Neural cell (in vitro differentiated cells): ENCODE measurements around the gene OR1K1. TPM values are rescaled to one million over a fixed set of nuclear protein-coding genes. Genes with fewer than 3 reads are reported as not detected.

Experiments
- H2AFZ ChIP-seq: fragments of 200-600, 300-800 bp; sonication (generic), shearing (Covaris generic); 2 replicates; pipeline ENCODE4 v1.6.0; 2014; ENCODE audit warnings: low read depth, mild to moderate bottlenecking, antibody characterized with exemption, low read length, moderate library complexity
- H3F3A ChIP-seq: fragments of 200-600 bp; shearing (Covaris generic); 2 replicates; pipeline ENCODE4 v1.6.1; 2016; ENCODE audit warnings: mild to moderate bottlenecking, moderate library complexity, mixed read lengths, antibody characterized with exemption, low read length; ENCODE audit not compliant: insufficient read depth, poor library complexity, severe bottlenecking
- H3K27ac ChIP-seq: fragments of 200-600, 300-800 bp; sonication (generic), shearing (Covaris generic); 2 replicates; pipeline ENCODE4 v1.5.1; 2014; ENCODE audit warnings: mild to moderate bottlenecking, low read length, moderate library complexity
- H3K27me3 ChIP-seq: fragments of 300-800, 200-600 bp; sonication (generic), shearing (Covaris generic); 2 replicates; pipeline ENCODE4 v1.6.0; 2014; ENCODE audit warnings: mild to moderate bottlenecking, low read depth, low read length, moderate library complexity; ENCODE audit not compliant: insufficient read depth
- H3K36me3 ChIP-seq: fragments of 300-800, 200-600 bp; sonication (generic), shearing (Covaris generic); 2 replicates; pipeline ENCODE4 v1.5.1; 2014; ENCODE audit warnings: mild to moderate bottlenecking, antibody characterized with exemption, low read length, moderate library complexity; ENCODE audit not compliant: insufficient read depth
- H3K4me2 ChIP-seq: fragments of 300-800, 200-600 bp; sonication (generic), shearing (Covaris generic); 2 replicates; pipeline ENCODE4 v1.6.0; 2014; ENCODE audit warnings: mild to moderate bottlenecking, low read length
- H3K4me3 ChIP-seq: fragments of 300-800, 200-600 bp; sonication (generic), shearing (Covaris generic); 2 replicates; pipeline ENCODE4 v1.5.1; 2014; ENCODE audit warnings: mild to moderate bottlenecking, low read length, moderate library complexity
- H3K79me2 ChIP-seq: fragments of 200-600 bp; shearing (Covaris generic); replicated peaks from 2 replicates; pipeline ENCODE4 v1.6.0; 2014; ENCODE audit warnings: mild to moderate bottlenecking, low read length, moderate library complexity; ENCODE audit not compliant: insufficient read depth
- H3K9ac ChIP-seq: fragments of 300-800, 200-600 bp; sonication (generic), shearing (Covaris generic); 2 replicates; pipeline ENCODE4 v1.6.1; 2016; ENCODE audit warnings: mild to moderate bottlenecking, low read length, mixed read lengths
- H3K9me2 ChIP-seq: fragments of 200-600 bp; shearing (Covaris generic); 2 replicates; pipeline ENCODE4 v1.6.1; 2016; ENCODE audit warnings: mild to moderate bottlenecking, low read length, mixed read lengths; ENCODE audit not compliant: insufficient read depth
- H3K9me3 ChIP-seq: fragments of 200-600, 300-800 bp; sonication (generic), shearing (Covaris generic); 2 replicates; pipeline ENCODE4 v1.6.1; 2016; ENCODE audit warnings: mild to moderate bottlenecking, mixed run types, low read length, moderate library complexity, mixed read lengths
- H4K20me1 ChIP-seq: fragments of 200-600 bp; shearing (Covaris generic); 2 replicates; pipeline ENCODE4 v1.6.1; 2016; ENCODE audit warnings: mild to moderate bottlenecking, mixed run types; ENCODE audit not compliant: insufficient read depth
- EP300 ChIP-seq: fragments of 450-650 bp; conservative IDR thresholded peaks from 2 replicates; pipeline ENCODE4 v1.6.1; 2014; ENCODE audit warnings: antibody characterized with exemption, mild to moderate bottlenecking, moderate library complexity; ENCODE audit not compliant: poor library complexity, severe bottlenecking
- EZH2 ChIP-seq: fragments of 200-600, 300-800 bp; shearing (Covaris generic), sonication (generic); IDR thresholded peaks from 2 replicates; pipeline ENCODE4 v1.6.1; 2014; ENCODE audit warnings: antibody characterized with exemption, low read length, borderline replicate concordance, mild to moderate bottlenecking; ENCODE audit not compliant: insufficient read depth, poor library complexity, severe bottlenecking
- MXI1 ChIP-seq: fragments of 450-650 bp; conservative IDR thresholded peaks from 2 replicates; pipeline ENCODE4 v1.6.1; 2014; ENCODE audit warnings: antibody characterized with exemption, mild to moderate bottlenecking; ENCODE audit not compliant: poor library complexity, severe bottlenecking
- POLR2AphosphoS5 ChIP-seq: IDR thresholded peaks from 2 replicates; pipeline ENCODE4 v1.6.1; 2012
- RAD21 ChIP-seq: fragments of 450-650 bp; conservative IDR thresholded peaks from 2 replicates; pipeline ENCODE4 v1.6.1; 2014; ENCODE audit warnings: antibody characterized with exemption, mild to moderate bottlenecking, moderate library complexity
- SMC3 ChIP-seq: fragments of 450-650 bp; conservative IDR thresholded peaks from 2 replicates; pipeline ENCODE4 v1.6.1; 2014; ENCODE audit warnings: antibody characterized with exemption, mild to moderate bottlenecking, moderate library complexity; ENCODE audit not compliant: poor library complexity
- TAF1 ChIP-seq: IDR thresholded peaks from 2 replicates; pipeline ENCODE4 v1.6.1; 2012; ENCODE audit warnings: low read depth
- polyA plus RNA-seq: library from polyadenylated mRNA; depleted of rRNA; stranded (reverse); fragments of >200 nt; gene quantifications from 2 replicates; pipeline ENCODE4 v1.2.3, GENCODE V29; 2014
- TF ChIP-seq, protein P1 (sequence below): IDR thresholded peaks from 2 replicates; pipeline ENCODE4 v1.6.1; 2012; ENCODE audit warnings: borderline replicate concordance
- TF ChIP-seq, protein P2 (sequence below): fragments of 450-650 bp; IDR thresholded peaks from 2 replicates; pipeline ENCODE4 v1.5.1; 2014; ENCODE audit warnings: antibody characterized with exemption, mild to moderate bottlenecking, moderate library complexity; ENCODE audit not compliant: poor library complexity, severe bottlenecking

OR1K1 gene
- polyA plus RNA-seq, 1 donor from 2014 or later: not detected

DNA sequence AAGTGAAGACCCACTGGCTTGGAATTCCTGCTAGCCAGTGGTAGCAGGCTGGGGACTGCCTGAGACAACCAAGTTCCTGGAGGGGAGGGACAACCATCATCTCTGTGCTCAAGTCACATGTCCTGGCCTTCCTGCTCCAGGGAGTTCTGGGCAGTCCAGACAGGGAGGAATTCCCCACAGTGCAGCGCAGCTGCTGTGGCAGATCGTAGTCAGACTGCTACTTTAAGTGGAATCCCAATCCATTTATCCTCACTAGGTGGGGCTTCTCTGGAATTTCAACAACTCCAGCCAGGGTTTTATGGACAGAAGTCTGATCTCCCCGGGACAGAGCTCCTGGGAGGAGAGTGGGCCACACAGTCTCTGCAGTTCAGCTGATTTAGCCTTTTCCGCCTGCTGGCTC is 32.1 kb upstream of the OR1K1 start:
- H3K4me2 ChIP-seq: no peak overlapping the region
- no peaks in the 10 kb centered on the region for H3K79me2 ChIP-seq
- no peak overlapping the region for H3K27ac ChIP-seq
- no peaks in the 10 kb centered on the region for H3K9me2 ChIP-seq
- H4K20me1 ChIP-seq: no peaks in the 10 kb centered on the region
- no peak overlapping the region for H2AFZ ChIP-seq
- no peak overlapping the region for H3K9ac ChIP-seq
- TF ChIP-seq EP300 (no peak), MXI1 (no peak), TAF1 (no peak), SMC3 (no peak), EZH2 (no peak), POLR2AphosphoS5 (no peak), RAD21 (no peak)
- TF ChIP-seq, protein P1, sequence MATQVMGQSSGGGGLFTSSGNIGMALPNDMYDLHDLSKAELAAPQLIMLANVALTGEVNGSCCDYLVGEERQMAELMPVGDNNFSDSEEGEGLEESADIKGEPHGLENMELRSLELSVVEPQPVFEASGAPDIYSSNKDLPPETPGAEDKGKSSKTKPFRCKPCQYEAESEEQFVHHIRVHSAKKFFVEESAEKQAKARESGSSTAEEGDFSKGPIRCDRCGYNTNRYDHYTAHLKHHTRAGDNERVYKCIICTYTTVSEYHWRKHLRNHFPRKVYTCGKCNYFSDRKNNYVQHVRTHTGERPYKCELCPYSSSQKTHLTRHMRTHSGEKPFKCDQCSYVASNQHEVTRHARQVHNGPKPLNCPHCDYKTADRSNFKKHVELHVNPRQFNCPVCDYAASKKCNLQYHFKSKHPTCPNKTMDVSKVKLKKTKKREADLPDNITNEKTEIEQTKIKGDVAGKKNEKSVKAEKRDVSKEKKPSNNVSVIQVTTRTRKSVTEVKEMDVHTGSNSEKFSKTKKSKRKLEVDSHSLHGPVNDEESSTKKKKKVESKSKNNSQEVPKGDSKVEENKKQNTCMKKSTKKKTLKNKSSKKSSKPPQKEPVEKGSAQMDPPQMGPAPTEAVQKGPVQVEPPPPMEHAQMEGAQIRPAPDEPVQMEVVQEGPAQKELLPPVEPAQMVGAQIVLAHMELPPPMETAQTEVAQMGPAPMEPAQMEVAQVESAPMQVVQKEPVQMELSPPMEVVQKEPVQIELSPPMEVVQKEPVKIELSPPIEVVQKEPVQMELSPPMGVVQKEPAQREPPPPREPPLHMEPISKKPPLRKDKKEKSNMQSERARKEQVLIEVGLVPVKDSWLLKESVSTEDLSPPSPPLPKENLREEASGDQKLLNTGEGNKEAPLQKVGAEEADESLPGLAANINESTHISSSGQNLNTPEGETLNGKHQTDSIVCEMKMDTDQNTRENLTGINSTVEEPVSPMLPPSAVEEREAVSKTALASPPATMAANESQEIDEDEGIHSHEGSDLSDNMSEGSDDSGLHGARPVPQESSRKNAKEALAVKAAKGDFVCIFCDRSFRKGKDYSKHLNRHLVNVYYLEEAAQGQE: no peak
- TF ChIP-seq, protein P2, sequence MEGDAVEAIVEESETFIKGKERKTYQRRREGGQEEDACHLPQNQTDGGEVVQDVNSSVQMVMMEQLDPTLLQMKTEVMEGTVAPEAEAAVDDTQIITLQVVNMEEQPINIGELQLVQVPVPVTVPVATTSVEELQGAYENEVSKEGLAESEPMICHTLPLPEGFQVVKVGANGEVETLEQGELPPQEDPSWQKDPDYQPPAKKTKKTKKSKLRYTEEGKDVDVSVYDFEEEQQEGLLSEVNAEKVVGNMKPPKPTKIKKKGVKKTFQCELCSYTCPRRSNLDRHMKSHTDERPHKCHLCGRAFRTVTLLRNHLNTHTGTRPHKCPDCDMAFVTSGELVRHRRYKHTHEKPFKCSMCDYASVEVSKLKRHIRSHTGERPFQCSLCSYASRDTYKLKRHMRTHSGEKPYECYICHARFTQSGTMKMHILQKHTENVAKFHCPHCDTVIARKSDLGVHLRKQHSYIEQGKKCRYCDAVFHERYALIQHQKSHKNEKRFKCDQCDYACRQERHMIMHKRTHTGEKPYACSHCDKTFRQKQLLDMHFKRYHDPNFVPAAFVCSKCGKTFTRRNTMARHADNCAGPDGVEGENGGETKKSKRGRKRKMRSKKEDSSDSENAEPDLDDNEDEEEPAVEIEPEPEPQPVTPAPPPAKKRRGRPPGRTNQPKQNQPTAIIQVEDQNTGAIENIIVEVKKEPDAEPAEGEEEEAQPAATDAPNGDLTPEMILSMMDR: no peak
- no peaks in the 10 kb centered on the region for H3K27me3 ChIP-seq
- H3K4me3 ChIP-seq: no peak overlapping the region
- peaks cover under 1% of the 10 kb centered on the region for H3K9me3 ChIP-seq
- H3F3A ChIP-seq: no peaks in the 10 kb centered on the region
- no peaks in the 10 kb centered on the region for H3K36me3 ChIP-seq

DNA sequence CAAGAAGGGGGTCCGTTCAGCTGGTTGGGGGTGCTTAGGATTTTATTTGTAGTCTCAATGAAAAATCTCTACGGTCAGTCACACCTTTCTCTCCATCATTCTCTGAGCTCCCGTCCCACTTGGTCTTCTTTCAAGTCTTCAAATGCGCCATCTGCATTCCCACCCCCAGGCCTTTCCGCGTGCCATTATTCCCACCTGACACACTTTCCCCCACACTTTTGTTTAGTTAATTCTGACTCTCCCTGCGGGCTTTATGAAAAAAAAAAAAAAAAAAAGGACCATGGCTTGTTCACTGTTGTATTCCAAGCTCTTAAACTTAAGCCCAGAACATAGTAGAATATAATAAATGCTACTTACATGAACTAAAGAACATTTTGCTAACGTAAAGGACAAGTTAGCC is 22.9 kb upstream of the OR1K1 start:
- Histone ChIP-seq H4K20me1 (no peaks in the 10 kb centered on the region), H3K4me2 (no peak overlapping the region)

More for the DNA sequence above, 22.9 kb upstream of the OR1K1 start:
- no peak overlapping the region for H3K27ac ChIP-seq
- H3K27me3 ChIP-seq: no peaks in the 10 kb centered on the region
- H3K9me3 ChIP-seq: peaks cover 4% of the 10 kb centered on the region
- H3K36me3 ChIP-seq: no peaks in the 10 kb centered on the region
- no peaks in the 10 kb centered on the region for H3K79me2 ChIP-seq
- no peak overlapping the region for H3K9ac ChIP-seq
- no peak overlapping the region for H2AFZ ChIP-seq
- TF ChIP-seq, protein P1: no peak
- no peak for TF ChIP-seq TAF1
- TF ChIP-seq RAD21: no peak
- TF ChIP-seq MXI1: no peak
- no peaks in the 10 kb centered on the region for H3F3A ChIP-seq
- no peak overlapping the region for H3K4me3 ChIP-seq
- H3K9me2 ChIP-seq: no peaks in the 10 kb centered on the region
